Measurements from ENCODE around the gene MYH4.

The MYH4 gene

DNA sequence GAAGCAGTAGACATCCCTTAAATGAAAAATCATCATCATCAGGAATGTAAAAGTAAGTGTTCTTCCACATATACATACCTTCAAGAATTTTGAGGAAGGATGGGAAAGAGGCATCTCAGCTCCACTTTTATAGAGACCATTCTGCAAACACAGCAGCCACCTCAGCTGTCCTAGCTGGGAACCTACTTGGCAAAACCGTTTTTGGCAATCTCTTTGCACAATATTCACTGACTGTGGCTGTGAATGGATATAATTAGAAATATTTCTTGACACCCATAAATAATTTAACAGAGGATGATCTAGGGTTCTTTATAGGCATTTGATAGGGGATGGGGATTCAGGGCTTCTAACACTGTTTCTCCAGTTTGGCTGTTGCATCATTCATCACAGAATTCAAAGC lies at the start of gene MYH4:
TSS of gene MYH4 (minus strand) at position 101 of the 400 bp plus-strand sequence. CDS start 2,814 bp downstream, outside the sequence.
- DNase-seq, result no peak

DNA sequence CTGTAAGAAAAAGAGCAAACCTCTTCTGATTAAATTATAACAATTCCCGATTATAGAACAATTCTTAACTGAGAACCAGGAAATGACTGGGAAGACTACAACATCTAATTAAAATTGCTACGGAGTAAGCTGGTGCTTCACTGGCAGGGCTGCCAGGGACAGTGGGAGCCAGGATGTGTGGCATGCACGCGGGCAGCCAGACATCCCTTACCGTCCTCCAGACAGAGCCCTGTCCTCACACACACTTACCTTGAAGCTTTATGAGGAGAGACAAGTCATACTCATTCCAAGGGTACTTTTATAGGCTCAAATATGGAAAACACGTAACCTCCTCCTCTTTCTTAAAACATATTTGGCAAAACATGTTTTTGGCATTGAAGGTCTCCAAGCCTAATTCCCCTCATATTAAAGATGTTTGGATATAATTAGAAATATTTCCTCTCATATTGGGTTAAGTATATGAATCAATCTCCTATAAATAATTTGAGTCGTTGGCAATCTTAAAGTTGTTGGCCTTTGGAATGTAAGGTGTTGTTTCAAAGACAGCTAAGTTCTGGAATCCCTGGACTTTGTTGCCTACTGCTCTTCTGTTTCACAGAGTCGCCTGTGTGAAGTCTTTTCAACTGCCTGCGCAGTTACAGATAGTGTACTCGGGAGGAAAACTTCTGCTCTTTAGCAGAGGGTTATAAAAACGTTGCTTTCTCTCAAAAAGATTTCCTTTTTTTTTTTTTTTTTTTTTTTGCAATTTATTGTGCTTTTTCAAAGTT lies 49.1 kb upstream of the MYH4 start, which contains the start of gene MYH1:
TSS of gene MYH1 (minus strand) at position 272 of the 767 bp plus-strand sequence. CDS start 1,900 bp downstream, outside the sequence.
- no peak for DNase-seq

GRCh38 chr17:10516638-10517037 lies 47.3 kb upstream of the MYH4 start:
- DNase-seq, result no peak

GRCh38 chr17:10516065-10516464 lies 46.7 kb upstream of the MYH4 start:
- DNase-seq, result no peak

DNA sequence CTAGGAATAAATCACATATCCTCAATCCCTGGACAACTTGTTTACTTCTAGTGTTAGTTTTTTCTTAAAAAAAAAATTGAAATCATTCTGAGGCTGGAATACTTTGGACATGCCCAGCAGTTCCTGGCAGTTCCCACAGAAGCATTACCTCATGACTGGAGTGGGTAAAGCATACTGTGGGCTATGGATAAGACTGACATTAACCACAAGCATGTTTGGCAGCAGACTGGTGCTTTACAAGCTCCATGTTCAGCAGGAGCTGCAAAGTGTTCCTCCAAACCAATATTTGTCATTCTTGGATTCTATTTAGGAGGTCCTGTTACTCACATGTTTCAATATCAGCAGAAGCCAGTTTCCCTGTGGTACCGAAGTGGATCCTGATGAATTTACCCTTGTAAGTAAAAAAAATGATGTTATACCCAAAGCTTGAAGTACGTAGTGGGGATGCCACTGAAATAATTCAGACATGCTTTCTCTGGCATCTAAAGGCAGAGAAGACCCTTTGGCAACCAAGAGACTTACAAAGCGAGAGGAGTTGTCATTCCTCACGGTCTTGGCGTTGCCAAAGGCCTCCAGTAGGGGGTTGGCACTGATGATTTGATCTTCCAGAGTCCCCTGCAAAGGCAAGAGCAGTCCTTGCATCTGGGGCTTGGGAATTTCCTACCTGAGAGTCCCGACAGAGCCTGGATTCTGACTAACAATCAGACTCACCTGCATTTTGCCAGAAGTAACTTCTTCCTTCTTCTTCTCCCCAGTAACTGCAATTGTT lies 44.1 kb upstream of the MYH4 start:
- no peak for DNase-seq

- no peak for DNase-seq
Observed at GRCh38 chr17:10512856-10513255, 43.5 kb upstream of the MYH4 start.

- DNase-seq, result no peak
Observed at GRCh38 chr17:10499950-10500349, 30.6 kb upstream of the MYH4 start.

DNA sequence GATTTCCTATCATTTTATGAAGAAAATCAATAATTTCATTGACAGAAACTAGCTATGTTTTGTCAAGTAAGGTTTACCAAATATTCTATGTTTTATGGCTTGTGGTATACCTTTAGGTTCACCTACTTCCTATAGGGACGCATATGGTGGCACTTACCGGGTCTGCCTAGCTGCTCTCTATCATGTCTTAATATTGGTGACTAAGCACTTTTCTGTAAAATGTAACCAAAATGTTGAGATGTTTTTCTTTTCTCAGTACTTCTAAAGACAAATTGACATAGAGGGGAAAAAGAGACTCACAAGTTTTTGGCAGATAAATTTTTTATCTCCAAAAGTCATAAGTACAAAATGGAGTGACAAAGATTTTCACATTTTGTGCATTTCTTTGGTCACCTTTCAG lies 22.6 kb upstream of the MYH4 start:
- DNase-seq, result no peak

GRCh38 chr17:10482252-10482651 lies 12.9 kb upstream of the MYH4 start:
- DNase-seq, result no peak

- DNase-seq, result no peak
Observed at GRCh38 chr17:10477701-10478100, 8.3 kb upstream of the MYH4 start.

DNA sequence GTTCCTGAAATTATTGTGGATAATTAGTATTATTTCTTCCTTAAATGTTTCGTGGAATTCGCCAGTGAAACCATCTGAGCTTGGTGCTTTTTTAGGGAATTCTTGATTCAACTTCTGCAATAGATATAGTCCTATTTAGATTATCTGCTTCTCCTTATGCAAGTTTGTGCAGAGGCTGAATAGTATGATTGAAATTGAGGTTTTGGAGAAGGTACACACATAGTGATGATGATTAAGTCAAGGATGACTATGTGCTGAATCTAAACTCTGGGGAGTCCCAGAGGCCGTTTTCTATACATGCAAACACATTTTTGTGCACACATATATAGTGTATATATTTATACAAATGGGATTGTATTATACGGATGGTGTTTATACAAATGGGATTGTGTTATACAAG lies 5.2 kb upstream of the MYH4 start:
- no peak for DNase-seq

GRCh38 chr17:10471858-10472257 lies 2.5 kb upstream of the MYH4 start:
- DNase-seq, result no peak

GRCh38 chr17:10463402-10463801 lies 6.0 kb downstream of the MYH4 start:
- DNase-seq, result no peak

DNA sequence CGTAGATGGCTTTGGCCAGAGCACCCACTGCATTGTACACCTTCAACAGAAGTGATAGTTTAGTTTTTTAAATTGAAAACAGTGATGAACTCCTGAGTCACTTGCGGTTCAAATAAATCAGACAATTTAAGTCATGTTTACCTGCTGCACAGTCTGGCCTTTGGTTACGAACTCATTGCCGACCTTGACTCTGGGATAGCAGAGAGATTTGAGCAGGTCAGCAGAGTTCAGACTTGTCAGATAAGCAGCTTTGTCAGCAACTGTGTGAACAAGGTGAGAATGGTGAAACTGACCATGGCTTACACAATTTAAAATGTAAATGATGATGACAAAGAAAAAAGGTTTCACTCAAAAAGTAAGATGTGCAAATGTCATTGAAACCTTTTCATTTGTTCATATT lies 9.3 kb downstream of the MYH4 start:
- DNase-seq, result no peak

DNA sequence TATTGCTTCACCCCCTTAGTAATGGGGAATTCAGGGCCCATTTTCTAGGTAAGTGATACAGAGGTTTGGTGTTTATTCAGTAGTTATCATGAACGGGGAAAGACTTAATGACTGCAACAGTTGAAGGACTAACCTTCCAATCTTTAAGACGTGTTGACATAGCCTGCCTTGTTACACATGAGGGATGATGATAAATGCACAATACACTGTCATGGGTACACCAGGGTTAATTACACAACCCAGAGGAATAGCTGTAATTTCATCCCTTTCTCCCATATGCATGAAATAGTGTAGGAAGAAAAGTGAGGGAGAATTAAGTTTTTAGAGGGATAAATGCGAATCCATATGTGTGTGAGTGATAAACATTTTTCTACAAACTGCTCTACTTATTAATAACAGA lies 10.7 kb downstream of the MYH4 start:
- DNase-seq, result no peak

DNA sequence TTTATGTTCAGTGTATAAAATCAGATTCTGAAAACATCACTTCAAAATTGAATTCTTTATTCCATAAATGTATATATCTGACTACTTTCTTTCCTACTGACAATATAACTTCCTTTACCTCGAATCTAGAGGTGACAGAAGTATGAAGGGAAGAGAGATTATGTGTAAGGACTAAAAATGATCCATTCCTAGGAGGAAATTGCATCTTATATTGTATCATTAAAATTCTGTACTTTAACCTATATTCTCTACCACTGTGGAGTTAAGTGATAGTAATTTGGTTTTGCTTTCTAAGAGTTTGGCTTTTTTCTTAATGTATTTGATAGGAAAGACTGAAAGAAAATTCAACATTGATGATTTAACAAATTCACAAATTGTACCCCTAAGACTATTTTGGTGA lies 11.4 kb downstream of the MYH4 start:
- DNase-seq, result no peak

- DNase-seq, result no peak
Observed at GRCh38 chr17:10447026-10447931, 22.1 kb downstream of the MYH4 start.

DNA sequence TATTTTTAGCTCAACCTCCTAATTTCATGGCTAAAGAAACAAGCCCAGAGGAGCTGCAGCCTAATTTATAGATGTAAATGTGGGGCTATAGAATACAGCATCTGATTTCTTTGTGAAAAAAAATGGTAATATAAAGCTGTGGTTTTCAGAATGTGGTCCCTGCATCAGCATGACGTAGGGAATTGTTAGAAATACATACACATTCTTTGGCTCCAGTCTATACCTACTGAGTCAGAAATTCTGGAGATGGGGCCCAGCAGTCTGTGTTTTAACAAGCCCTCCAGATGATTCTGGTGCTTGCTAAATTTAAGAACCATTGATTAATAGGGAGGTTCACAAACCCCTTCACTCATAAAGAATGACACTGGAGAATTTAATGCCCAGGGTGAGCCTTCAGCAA lies 29.5 kb downstream of the MYH4 start:
- no peak for DNase-seq

GRCh38 chr17:10435096-10435495 lies 34.3 kb downstream of the MYH4 start:
- DNase-seq, result no peak

GRCh38 chr17:10429421-10430045 lies 39.8 kb downstream of the MYH4 start:
- DNase-seq, result no peak

GRCh38 chr17:10428781-10429180 lies 40.6 kb downstream of the MYH4 start:
- DNase-seq, result no peak

GRCh38 chr17:10421900-10422542 lies 47.3 kb downstream of the MYH4 start, which contains the start of gene MYH8:
Gene MYH8, minus strand, starts transcription at chr17:10421950. Its CDS starts 1,723 bp downstream, at chr17:10420227.
- no peak for DNase-seq
